GM19455 (cell line): Measurements from ENCODE around the gene ANKMY2.
A peak's percentile ranks its signal among the peaks of the same experiment; 100 is the strongest.
"Not testable (repeated sequence)": the region's sequence is repeated elsewhere in the genome, so short reads cannot be mapped to it uniquely, and the experiment has no call there.

ENCODE experiments used
- ATAC-seq: cut with Tn5 transposase; IDR thresholded peaks from one replicate; pipeline ENCODE4 v1.9.1; 2021; ENCODE audit not compliant: unreplicated experiment

Gene ANKMY2

GRCh38 chr7:16627236-16627635, 18.3 kb downstream of the ANKMY2 start:
- ATAC-seq = no peak

DNA sequence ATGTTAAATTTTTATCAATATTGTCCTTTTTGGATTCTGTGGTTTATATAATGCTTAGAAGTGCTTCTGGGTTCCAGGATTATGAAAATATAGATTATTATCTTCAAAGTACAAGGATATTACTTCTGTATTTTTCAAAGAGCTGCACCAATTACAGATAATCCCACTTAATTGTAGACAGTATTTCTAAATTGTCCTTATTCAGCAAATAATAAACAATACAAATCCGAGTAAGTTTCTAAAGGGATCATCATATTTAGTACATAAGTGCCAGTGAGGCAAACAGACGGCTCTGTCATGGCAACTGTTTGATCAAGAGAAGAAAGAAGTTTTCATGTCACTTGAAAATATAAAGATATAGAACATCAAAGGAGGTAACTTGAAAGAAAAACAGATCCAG, 19.2 kb downstream of the ANKMY2 start:
- ATAC-seq = no peak

- ATAC-seq = peak; percentile 92
Observed at GRCh38 chr7:16619979-16620408, 25.6 kb downstream of the ANKMY2 start.

- ATAC-seq = no peak
Observed at GRCh38 chr7:16616542-16616941, 29.0 kb downstream of the ANKMY2 start.

DNA sequence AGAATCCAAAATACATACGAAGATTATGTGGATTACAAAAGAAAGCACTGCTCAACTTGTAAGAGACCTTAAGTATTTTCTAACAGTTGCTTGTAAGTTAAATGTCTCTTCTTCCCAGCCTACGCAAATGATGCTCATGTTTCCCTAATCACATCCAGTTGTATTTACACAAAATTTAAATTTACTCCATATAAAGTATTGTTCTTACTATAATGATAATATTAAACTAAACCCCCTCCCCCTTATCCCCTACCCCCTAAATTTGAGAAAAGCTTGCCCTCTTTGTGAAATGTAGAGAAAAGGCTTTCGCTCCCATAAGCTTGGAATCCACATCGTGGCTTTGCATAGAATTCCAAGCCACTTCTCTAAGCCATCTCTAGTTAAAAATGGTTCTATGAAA, 29.4 kb downstream of the ANKMY2 start:
- no peak for ATAC-seq

- ATAC-seq = no peak
Observed at GRCh38 chr7:16615228-16615627, 30.3 kb downstream of the ANKMY2 start.

DNA sequence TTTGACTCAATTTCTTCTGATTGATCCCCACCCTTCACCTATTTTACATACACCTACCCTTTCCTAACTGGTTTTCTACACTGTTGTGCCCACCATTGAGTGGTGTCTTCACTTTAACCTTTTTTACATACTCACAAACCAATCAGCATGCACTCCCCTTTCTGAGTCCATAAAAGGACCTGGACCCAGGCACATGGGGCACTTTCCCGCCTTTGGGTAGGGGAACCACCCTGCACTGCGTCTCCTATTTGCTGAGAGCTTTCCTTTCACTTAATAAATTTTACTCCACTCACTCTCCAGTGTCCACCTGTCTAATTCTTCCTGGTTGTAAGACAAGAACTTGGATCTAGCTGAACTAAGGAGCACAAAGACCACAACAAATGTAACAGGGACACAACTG, 33.8 kb downstream of the ANKMY2 start:
- no peak for ATAC-seq

GRCh38 chr7:16609842-16610450, 35.6 kb downstream of the ANKMY2 start:
- no peak for ATAC-seq

GRCh38 chr7:16606704-16607103, 38.9 kb downstream of the ANKMY2 start:
- ATAC-seq = no peak

DNA sequence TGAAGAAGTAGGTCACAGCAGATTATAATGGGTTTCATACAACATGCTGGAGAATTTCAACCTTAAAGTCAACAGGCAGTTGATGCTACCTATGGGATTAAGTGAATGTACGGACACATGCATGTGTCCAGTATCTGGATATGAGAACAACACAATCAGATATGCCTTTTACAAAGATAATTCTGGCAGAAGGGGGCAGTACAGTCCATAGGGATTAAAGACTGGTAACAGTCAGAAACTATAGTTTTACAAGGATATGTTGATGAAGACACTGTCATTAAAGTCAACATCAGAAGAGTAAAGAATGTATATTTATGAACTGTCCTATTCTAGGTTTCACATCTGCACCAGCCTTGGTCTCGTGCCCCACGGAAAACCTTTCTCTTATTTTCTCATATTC, 41.5 kb downstream of the ANKMY2 start:
- no peak for ATAC-seq

DNA sequence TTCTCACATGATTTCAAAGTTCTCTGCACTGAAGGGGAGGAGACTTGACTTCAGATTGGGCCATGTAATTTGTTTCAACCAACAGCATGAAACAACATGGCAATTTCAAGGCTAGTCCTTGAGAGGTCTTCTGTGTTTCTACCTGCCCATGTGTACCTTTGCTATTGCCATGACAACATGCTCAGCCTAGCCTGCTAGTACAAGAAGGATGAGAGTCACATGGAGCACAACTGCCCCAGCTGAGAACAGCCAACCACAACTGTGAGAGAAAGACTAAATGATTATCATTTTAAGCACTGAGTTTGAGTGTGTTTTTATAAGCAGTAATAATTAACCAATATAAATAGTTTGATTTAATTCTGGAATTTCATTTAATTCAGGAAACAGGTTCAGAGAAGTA, 41.9 kb downstream of the ANKMY2 start:
- ATAC-seq = no peak

DNA sequence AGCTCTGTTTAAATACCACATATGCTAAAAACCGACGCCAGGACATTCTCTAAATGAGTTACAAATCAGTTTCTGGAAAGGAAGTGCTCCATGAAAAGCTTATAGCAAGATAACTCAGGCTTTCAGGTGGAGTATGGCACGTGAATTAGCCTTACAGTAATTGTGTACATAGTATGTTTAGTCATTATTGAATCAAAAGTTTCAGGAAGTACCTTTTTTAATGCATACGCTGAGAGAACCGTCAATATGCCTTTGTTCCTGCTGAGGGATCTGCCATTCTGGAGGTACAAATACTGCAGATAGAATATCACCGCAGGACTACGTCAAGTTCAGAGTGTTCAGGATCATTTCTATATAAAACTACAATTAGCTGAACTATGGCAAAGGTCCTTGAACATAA, 45.7 kb downstream of the ANKMY2 start:
- ATAC-seq = no peak

DNA sequence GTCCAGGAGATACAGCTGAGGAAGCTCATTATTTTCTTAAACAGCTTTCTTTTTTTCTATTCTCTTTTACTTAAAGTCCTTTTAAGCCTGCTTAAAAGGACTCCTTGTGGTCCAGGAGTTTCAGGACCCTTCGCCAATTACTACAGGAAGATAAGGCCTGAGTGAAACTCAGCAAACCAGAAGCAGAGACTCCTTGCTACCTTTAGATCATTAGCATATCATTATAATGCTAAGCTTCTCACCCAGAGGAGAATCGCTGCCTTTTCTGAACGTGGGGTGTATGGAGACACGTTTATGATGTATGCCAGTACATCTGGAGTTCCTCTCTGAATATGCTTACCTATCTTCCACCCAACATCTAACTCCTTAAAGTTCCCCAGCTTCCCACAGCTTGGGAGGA, 47.5 kb downstream of the ANKMY2 start:
- ATAC-seq = no peak

DNA sequence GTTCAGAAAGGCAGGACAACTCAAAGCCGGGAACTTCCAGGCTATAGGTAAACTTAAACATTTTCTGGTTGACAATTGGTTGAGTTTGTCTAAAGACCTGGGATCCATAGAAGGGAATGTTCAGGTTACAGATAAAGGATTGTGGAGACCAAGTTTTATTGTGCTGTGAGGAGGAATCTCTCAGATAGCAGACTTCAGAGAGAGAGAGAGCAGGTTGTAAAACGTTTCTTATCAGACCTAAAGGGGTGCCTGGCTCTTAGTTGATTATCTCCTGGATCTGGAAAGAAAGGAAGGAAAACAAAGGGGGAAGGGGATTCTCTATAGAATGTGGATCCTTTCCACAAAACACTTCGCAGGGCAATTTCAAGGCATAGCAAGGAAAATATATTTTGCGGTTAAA, 50.0 kb downstream of the ANKMY2 start:
- ATAC-seq = not testable (repeated sequence)

DNA sequence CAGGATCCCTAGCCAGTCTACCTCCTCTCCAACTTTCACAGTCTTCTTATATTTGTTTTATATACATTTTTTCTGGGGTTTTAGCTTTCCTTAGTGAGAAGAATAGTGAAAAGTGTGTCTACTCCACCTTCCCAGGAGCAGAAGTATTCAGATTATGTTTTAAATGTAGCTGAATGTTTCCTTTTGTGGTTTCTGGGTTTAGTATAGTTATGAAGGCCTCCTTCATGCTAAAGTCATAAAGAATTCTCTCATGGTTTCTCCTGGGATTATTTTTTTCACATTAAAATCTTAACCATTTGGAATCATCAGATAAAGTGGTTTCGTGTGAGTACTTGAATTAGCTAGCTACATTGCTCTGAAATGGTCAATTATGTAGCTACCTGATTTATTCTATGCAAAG, 50.9 kb downstream of the ANKMY2 start:
- ATAC-seq = no peak

DNA sequence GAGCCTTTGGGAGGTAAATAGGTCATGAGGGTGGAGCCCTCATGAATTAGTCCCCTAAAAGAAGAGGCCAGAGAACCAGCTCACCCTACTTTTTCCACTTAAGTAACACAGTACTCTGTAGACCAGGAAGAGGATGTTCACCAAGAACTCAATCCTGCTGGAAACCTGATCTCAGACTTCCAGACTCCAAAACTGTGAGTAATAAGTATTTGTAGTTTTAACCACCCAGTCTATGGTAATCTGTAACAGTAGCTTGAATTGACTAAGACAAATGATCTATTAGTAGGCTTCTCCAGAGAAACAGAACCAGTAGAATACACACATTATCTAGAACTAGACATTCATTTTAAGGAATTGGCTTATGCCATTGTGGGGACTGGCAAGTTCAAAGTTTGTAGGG, 51.5 kb downstream of the ANKMY2 start:
- no peak for ATAC-seq

GRCh38 chr7:16592395-16592794, 53.2 kb downstream of the ANKMY2 start:
- no peak for ATAC-seq

- no peak for ATAC-seq
Observed at GRCh38 chr7:16590424-16590823, 55.1 kb downstream of the ANKMY2 start.

GRCh38 chr7:16589881-16590280, 55.7 kb downstream of the ANKMY2 start:
- no peak for ATAC-seq

DNA sequence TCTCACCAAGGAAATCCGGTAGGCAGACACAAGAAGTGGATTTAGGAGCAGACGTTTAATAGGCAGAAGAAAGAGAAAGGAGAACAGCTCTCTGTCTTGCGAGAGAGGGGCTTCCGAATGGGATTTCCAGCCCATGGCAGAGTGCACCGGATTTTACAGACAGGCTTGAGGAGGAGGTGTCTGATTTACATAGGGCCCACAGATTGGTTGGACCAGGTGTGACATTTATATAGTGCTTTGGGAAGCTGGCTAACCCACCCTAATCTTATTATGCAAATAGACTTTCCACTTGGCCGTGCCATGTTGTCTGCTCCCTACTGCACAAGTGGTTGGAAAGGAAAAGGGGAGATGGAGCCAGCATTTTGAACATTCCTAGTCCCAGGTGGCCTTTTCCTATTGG, 57.8 kb downstream of the ANKMY2 start:
- no peak for ATAC-seq

- no peak for ATAC-seq
Observed at GRCh38 chr7:16587129-16587528, 58.4 kb downstream of the ANKMY2 start.

DNA sequence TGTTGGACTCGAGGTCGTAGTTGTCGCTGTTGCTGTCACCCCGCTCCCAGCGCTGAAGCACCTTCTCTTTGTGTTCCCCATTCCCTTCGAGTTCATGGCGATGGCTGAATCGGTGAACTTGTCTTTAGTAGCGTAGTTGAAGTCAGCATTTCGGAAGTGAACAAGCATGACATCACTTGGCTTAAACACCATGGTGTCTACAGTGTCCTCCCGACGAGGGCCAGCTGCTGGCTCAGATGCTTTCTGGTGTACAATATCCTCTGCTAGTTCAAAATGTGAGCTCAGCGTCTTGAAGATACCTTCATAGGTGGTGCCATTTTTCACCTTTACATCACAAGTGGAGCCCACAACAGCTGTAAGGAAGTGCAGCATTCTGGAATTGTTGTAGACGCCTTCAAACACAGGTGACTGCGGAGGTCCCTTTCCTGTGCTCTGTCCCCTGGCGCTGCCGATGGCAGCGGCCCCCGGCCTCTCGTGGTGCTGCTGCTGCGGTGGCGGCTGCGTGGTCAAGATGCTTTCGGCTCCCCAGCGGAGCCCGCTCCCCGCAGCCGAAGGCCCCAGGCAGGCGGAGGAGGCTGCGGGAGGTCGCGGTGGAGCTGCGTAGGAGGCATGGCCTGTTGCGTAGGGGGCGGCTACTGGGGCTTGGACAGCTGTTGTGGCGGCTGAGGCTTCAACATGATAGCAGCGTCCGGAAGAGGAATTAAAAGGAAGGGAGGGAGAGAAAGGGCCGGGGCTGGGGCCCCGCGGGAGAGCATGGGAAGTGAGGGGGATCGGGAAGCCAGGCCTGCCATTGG, 59.3 kb downstream of the ANKMY2 start:
- no peak for ATAC-seq

- ATAC-seq = no peak
Observed at GRCh38 chr7:16585540-16585939, 60.0 kb downstream of the ANKMY2 start.
